IPS-18a (cell line): ENCODE data around the gene NXN.
"Not testable (repeated sequence)": the region's sequence is repeated elsewhere in the genome, so short reads cannot be mapped to it uniquely, and the experiment has no call there.

Experiments used
- H3K27ac ChIP-seq: one replicate; pipeline ENCODE4 v1.5.1; 2013; ENCODE audit warnings: low read length
- H3K27me3 ChIP-seq: one replicate; pipeline ENCODE4 v1.6.1; 2013; ENCODE audit warnings: mild to moderate bottlenecking, low read length; ENCODE audit not compliant: control insufficient read depth, insufficient read depth
- H3K36me3 ChIP-seq: one replicate; pipeline ENCODE4 v1.6.1; 2013; ENCODE audit warnings: low read depth, low read length; ENCODE audit not compliant: control insufficient read depth
- H3K4me1 ChIP-seq: one replicate; pipeline ENCODE4 v1.6.1; 2013; ENCODE audit warnings: low read depth, low read length; ENCODE audit not compliant: control insufficient read depth
- H3K4me3 ChIP-seq: one replicate; pipeline ENCODE4 v1.5.1; 2013; ENCODE audit warnings: low read length
- H3K9ac ChIP-seq: one replicate; pipeline ENCODE4 v1.6.1; 2013; ENCODE audit warnings: mild to moderate bottlenecking, low read length, moderate library complexity
- H3K9me3 ChIP-seq: one replicate; pipeline ENCODE4 v1.6.1; 2013; ENCODE audit warnings: low read depth, low read length; ENCODE audit not compliant: control insufficient read depth

The NXN gene

DNA sequence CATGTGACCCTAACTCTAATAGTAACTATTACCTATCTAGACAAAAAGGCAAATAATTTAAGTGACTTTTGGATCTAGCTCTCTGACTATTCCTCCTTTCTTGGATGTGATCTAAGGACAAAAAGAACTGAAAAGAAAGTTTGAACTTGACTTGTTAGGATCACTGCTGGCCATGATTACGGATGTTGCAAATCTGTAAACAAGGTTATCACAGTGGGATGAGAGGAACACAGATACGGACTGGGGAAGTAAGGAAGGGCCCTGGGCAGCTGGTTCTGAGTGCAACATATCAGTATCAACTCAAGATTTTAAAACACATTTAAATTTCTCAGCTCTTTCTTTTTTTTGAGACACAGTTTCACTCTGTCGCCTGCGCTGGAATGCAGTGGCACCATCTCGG, 118.8 kb downstream of the NXN start:
- H3K27me3 ChIP-seq = no peaks in the 10 kb centered on the region
- no peak overlapping the region for H3K4me3 ChIP-seq
- peaks cover 6% of the 10 kb centered on the region for H3K36me3 ChIP-seq
- H3K27ac ChIP-seq = no peak overlapping the region
- H3K4me1 ChIP-seq = no peaks in the 10 kb centered on the region
- no peak overlapping the region for H3K9ac ChIP-seq
- H3K9me3 ChIP-seq = no peaks in the 10 kb centered on the region

DNA sequence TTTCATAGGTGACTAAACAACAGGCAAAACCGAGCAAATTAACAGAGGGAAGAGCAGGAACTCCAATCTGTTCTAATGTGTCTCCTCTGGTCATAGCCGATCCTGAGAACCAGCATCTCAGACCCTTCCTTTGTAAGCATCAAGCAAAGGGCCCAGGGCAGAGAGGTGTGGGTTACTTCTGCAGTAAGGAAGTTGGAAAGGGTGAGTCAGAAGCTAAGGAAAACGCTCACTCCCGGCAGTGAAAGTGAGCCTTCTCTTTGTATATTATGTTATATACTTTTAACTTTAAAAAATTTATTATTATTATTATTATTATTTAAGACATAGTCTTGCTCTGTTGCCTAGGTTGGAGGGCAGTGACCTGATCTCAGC, 119.8 kb downstream of the NXN start:
- Histone ChIP-seq H3K27ac (no peak overlapping the region), H3K36me3 (peaks cover 6% of the 10 kb centered on the region), H3K9ac (no peak overlapping the region), H3K9me3 (no peaks in the 10 kb centered on the region), H3K4me3 (no peak overlapping the region), H3K4me1 (no peaks in the 10 kb centered on the region), H3K27me3 (no peaks in the 10 kb centered on the region)

GRCh38 chr17:859061-859823, 120.3 kb downstream of the NXN start:
- Histone ChIP-seq H3K4me1 (no peaks in the 10 kb centered on the region), H3K9me3 (no peaks in the 10 kb centered on the region), H3K27me3 (no peaks in the 10 kb centered on the region), H3K36me3 (peaks cover 6% of the 10 kb centered on the region), H3K4me3 (no peak overlapping the region), H3K27ac (no peak overlapping the region), H3K9ac (no peak overlapping the region)

- Histone ChIP-seq H3K4me3 (no peak overlapping the region), H3K27ac (no peak overlapping the region), H3K9me3 (no peaks in the 10 kb centered on the region), H3K4me1 (peaks cover 2% of the 10 kb centered on the region), H3K27me3 (no peaks in the 10 kb centered on the region), H3K9ac (no peak overlapping the region), H3K36me3 (no peaks in the 10 kb centered on the region)
Observed at GRCh38 chr17:856149-856548, 123.4 kb downstream of the NXN start.

GRCh38 chr17:855569-855968, 124.0 kb downstream of the NXN start:
- Histone ChIP-seq H3K27ac (no peak overlapping the region), H3K27me3 (no peaks in the 10 kb centered on the region), H3K4me1 (peaks cover 2% of the 10 kb centered on the region), H3K4me3 (no peak overlapping the region), H3K36me3 (no peaks in the 10 kb centered on the region), H3K9me3 (no peaks in the 10 kb centered on the region), H3K9ac (no peak overlapping the region)

- not testable (repeated sequence) for H3K9me3 ChIP-seq, H3K4me1 ChIP-seq, H3K27me3 ChIP-seq, H3K36me3 ChIP-seq, H3K4me3 ChIP-seq, H3K27ac ChIP-seq, H3K9ac ChIP-seq
Observed at GRCh38 chr17:852850-853249, 126.7 kb downstream of the NXN start.

- H3K27ac ChIP-seq = no peak overlapping the region
- H3K4me1 ChIP-seq = peaks cover 9% of the 10 kb centered on the region
- no peak overlapping the region for H3K9ac ChIP-seq
- H3K27me3 ChIP-seq = no peaks in the 10 kb centered on the region
- no peak overlapping the region for H3K4me3 ChIP-seq
- no peaks in the 10 kb centered on the region for H3K9me3 ChIP-seq
- H3K36me3 ChIP-seq = no peaks in the 10 kb centered on the region
Observed at GRCh38 chr17:852349-852748, 127.2 kb downstream of the NXN start.

DNA sequence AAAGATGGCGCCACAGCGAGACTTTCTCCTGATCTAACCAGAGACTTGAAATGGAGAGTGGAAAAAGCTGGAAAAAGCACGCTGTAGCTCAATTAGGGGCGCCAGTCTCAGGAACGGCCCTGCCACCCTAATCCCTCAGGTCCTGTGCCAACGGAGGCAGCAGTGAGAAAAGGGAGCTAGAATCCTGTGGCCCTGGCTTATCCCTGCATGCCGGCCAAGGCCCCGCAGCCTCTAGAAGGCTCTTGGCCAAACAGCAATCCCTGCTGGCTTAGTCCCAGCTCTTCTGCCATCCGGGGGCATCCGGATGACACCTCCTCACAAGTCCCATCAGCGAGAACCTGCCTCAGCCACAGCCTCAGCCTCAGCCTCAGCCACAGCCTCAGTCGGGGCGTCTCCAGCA, 127.7 kb downstream of the NXN start:
- H3K9ac ChIP-seq = no peak overlapping the region
- H3K27me3 ChIP-seq = no peaks in the 10 kb centered on the region
- no peaks in the 10 kb centered on the region for H3K9me3 ChIP-seq
- H3K27ac ChIP-seq = no peak overlapping the region
- H3K4me1 ChIP-seq = peaks cover 9% of the 10 kb centered on the region
- no peak overlapping the region for H3K4me3 ChIP-seq
- H3K36me3 ChIP-seq = no peaks in the 10 kb centered on the region

DNA sequence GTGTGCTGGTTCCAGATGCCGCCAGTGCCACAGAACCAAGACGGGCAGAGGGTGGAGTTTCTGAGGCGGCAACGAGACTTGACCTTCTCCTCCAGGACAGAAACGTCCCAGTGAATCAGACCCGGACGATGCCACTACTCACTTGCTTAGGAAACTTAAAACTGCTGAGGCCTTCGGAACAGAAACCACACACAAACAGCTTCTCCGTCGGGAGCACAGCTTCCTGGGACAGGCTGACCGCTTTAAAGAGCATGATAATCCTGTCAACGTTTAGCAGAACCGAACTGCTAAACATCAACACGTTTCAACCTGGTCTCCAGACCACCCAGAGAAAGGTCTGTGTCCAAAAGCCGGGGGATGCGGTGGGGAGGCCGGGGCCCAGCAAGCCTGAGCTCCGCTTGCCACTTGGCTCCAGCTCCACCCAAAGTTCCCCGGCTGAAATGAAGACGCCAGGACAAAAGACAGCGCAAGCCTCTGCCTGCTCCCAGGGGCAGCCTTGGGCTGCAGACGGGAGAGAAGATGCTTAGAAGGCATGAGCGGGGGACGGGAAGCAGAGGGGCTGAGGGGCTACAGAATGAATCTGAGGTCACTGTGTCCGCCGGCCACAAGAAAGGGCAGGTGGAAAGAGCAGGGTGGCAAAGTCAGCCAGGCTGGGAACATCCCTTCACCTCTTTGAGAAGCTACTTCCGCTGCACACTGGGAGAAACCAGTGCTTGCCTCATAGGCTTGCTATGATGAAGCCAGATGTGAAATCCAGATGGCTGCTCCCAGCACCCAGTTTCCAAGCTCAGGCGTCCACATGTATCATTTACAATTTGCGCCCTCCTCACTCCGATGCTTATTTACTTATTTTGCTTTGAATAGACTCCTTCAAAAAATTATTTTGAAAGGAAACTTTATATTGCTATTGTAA, 128.5 kb downstream of the NXN start:
- Histone ChIP-seq H3K4me3 (no peak overlapping the region), H3K27me3 (no peaks in the 10 kb centered on the region), H3K27ac (no peak overlapping the region), H3K4me1 (peaks cover 9% of the 10 kb centered on the region), H3K9ac (no peak overlapping the region), H3K36me3 (no peaks in the 10 kb centered on the region), H3K9me3 (no peaks in the 10 kb centered on the region)

GRCh38 chr17:850086-850850, 129.3 kb downstream of the NXN start:
- Histone ChIP-seq H3K9ac (no peak overlapping the region), H3K27ac (no peak overlapping the region), H3K4me3 (no peak overlapping the region), H3K4me1 (peaks cover 9% of the 10 kb centered on the region), H3K27me3 (no peaks in the 10 kb centered on the region), H3K36me3 (no peaks in the 10 kb centered on the region), H3K9me3 (no peaks in the 10 kb centered on the region)

DNA sequence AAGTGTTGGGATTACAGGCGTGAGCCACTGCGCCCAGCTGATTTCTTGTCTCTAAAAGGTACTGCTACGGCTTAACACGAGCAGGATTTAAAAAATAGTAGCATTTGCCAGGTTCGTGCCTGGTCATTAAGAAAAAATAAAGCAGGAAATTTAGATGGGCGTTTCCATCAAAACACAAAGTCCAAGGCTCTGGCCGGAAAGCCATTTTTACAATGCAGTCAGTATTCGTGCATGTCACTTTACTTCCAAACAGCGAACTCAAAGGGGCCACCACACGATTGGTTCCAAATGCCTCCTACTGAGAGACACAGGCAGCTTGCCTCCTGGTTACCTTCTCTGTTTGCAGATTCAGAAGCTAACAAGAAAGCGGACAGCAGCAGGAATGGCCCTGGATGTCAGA, 131.2 kb downstream of the NXN start:
- Histone ChIP-seq H3K4me1 (peaks cover 9% of the 10 kb centered on the region), H3K27ac (no peak overlapping the region), H3K9me3 (no peaks in the 10 kb centered on the region)

More for the DNA sequence above, 131.2 kb downstream of the NXN start:
- Histone ChIP-seq H3K36me3 (no peaks in the 10 kb centered on the region), H3K9ac (no peak overlapping the region), H3K4me3 (no peak overlapping the region), H3K27me3 (no peaks in the 10 kb centered on the region)
